ENCODE measurements around the gene ISL2. TPM values are rescaled to one million over a fixed set of nuclear protein-coding genes. Genes with fewer than 3 reads are reported as not detected.
"Not testable (repeated sequence)": the region's sequence is repeated elsewhere in the genome, so short reads cannot be mapped to it uniquely, and the experiment has no call there.

ISL2 gene
- total and polyA plus RNA-seq, 2 of the 13 experiments (the other 11 are each of a cell fraction or from before 2014, with no cell fraction given) = 4.3 to 5.1 TPM

DNA sequence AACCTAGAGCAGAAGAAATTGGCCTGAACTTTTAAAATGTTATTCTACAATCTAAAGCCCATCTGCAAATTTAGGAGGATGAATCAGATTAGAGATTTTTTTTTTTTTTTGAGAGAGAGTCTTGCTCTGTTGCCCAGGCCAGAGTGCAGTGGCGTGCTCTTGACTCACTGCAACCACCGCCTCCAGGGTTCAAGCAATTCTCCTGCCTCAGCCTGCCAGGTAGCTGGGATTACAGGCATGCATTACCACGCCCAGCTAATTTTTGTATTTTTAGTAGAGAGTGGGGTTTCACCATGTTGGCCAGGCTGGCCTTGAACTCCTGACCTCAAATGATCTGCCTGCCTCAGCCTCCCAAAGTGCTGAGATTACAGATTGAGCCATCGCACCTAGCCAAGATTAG lies 38.6 kb upstream of the ISL2 start:
- H3K27me3 ChIP-seq (ENCODE audit: control insufficient read depth in 1 of 2, insufficient read depth in 2 of 2, low read length in 2 of 2); intact Hi-C loops (cut with micrococcal nuclease; ENCODE audit: unreplicated experiment); FAIRE-seq; H3K4me2 ChIP-seq (ENCODE audit: low read depth, low read length); CTCF ChIA-PET (ENCODE audit: low intra/inter-chr PET ratio, low total read pairs); ATAC-seq; in situ Hi-C loops (cut with HindIII; ENCODE audit: extremely low pct_ligation_motif_present, low pct_unique_long_range_greater_than_20kb); H3K4me3 ChIP-seq (replicated peaks in 1 of 3; ENCODE audit: insufficient read depth in 1 of 3, low read depth in 2 of 3, low read length in 3 of 3); H3K9me3 ChIP-seq (ENCODE audit: low read length); DNase-seq (ENCODE audit: low spot score); H3K9ac ChIP-seq (ENCODE audit: insufficient read depth, low read depth, low read length); H3K27ac ChIP-seq (ENCODE audit: extremely low read length, insufficient read depth, low read length); H3K36me3 ChIP-seq (replicated peaks in 1 of 2; ENCODE audit: control insufficient read depth in 1 of 2, insufficient read depth in 2 of 2, low read length in 2 of 2); H2AFZ ChIP-seq (ENCODE audit: low read length); BruUV-seq (replicated peaks): not testable (repeated sequence)
- TF ChIP-seq ZNF121 (CRISPR knock-in tag; IDR thresholded peaks at IDR 0.05) = peak; percentile 49; the same call in 1 of the 2 replicates
- H4K20me1 ChIP-seq (ENCODE audit: insufficient read depth, low read length) = peaks cover 79% of the 10 kb centered on the region
- POLR2A ChIA-PET = interaction anchor here (1.3 kb wide), 1 partner anchor 14 kb away, joined by 3 read pairs; no protein-coding TSS in a partner anchor
- peaks cover 25% of the 10 kb centered on the region for H3K4me1 ChIP-seq (ENCODE audit: insufficient read depth, low read length)
- H3K79me2 ChIP-seq (ENCODE audit: insufficient read depth, low read length) = peaks cover 97% of the 10 kb centered on the region
- 100% methylated on average over 4 of the region's 4 CpGs for WGBS (ENCODE audit: low lambda C conversion rate)

GRCh38 chr15:76298986-76299385 lies 37.6 kb upstream of the ISL2 start:
- Histone ChIP-seq H4K20me1 (ENCODE audit: insufficient read depth, low read length) (peaks cover 78% of the 10 kb centered on the region), H3K9ac (ENCODE audit: insufficient read depth, low read depth, low read length) (no peak overlapping the region), H3K27me3 (ENCODE audit: control insufficient read depth in 1 of 2, insufficient read depth in 2 of 2, low read length in 2 of 2) (no peaks in the 10 kb centered on the region), H3K4me1 (ENCODE audit: insufficient read depth, low read length) (peaks cover 25% of the 10 kb centered on the region), H3K79me2 (ENCODE audit: insufficient read depth, low read length) (peaks cover 97% of the 10 kb centered on the region), H3K4me2 (ENCODE audit: low read depth, low read length) (no peak overlapping the region), H3K4me3 (replicated peaks in 1 of 3; ENCODE audit: insufficient read depth in 1 of 3, low read depth in 2 of 3, low read length in 3 of 3) (no peak overlapping the region), H3K9me3 (ENCODE audit: low read length) (no peaks in the 10 kb centered on the region), H3K27ac (ENCODE audit: extremely low read length, insufficient read depth, low read length) (no peak overlapping the region), H2AFZ (ENCODE audit: low read length) (no peak overlapping the region), H3K36me3 (replicated peaks in 1 of 2; ENCODE audit: control insufficient read depth in 1 of 2, insufficient read depth in 2 of 2, low read length in 2 of 2) (peaks cover 0 to 10% of the 10 kb centered on the region in 2 experiments; a peak in 3 of 5 replicates)
- POLR2A ChIA-PET = no interaction called here
- no TSS peak for BruUV-seq (replicated peaks)
- intact Hi-C loops (cut with micrococcal nuclease; ENCODE audit: unreplicated experiment) = no loop called here
- WGBS (ENCODE audit: low lambda C conversion rate) = 91% methylated on average over 3 of the region's 3 CpGs
- no peak for ATAC-seq
- no peak for FAIRE-seq
- CTCF ChIA-PET (ENCODE audit: low intra/inter-chr PET ratio, low total read pairs) = no interaction called here
- no peak for DNase-seq (ENCODE audit: low spot score)
- in situ Hi-C loops (cut with HindIII; ENCODE audit: extremely low pct_ligation_motif_present, low pct_unique_long_range_greater_than_20kb) = no loop called here
- TF ChIP-seq NBN (conservative IDR thresholded peaks at IDR 0.05) = no peak
- TF ChIP-seq, protein P1, sequence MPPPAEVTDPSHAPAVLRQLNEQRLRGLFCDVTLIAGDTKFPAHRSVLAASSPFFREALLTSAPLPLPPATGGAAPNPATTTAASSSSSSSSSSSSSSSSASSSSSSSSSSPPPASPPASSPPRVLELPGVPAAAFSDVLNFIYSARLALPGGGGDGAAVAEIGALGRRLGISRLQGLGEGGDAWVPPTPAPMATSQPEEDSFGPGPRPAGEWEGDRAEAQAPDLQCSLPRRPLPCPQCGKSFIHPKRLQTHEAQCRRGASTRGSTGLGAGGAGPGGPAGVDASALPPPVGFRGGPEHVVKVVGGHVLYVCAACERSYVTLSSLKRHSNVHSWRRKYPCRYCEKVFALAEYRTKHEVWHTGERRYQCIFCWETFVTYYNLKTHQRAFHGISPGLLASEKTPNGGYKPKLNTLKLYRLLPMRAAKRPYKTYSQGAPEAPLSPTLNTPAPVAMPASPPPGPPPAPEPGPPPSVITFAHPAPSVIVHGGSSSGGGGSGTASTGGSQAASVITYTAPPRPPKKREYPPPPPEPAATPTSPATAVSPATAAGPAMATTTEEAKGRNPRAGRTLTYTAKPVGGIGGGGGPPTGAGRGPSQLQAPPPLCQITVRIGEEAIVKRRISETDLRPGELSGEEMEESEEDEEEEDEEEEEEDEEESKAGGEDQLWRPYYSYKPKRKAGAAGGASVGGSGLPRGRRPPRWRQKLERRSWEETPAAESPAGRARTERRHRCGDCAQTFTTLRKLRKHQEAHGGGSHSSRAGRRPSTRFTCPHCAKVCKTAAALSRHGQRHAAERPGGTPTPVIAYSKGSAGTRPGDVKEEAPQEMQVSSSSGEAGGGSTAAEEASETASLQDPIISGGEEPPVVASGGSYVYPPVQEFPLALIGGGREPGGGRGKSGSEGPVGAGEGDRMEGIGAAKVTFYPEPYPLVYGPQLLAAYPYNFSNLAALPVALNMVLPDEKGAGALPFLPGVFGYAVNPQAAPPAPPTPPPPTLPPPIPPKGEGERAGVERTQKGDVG (CRISPR knock-in tag; IDR thresholded peaks at IDR 0.05; ENCODE audit: borderline replicate concordance) = no peak
- TF ChIP-seq USF2 (IDR thresholded peaks at IDR 0.05; ENCODE audit: low read depth, low read length) = no peak
- TF ChIP-seq USF2 (CRISPR knock-in tag; IDR thresholded peaks at IDR 0.05; ENCODE audit: borderline replicate concordance) = no peak
- no peak for TF ChIP-seq ZNF430 (CRISPR knock-in tag; IDR thresholded peaks at IDR 0.05)
- no peak for TF ChIP-seq CBX2 (IDR thresholded peaks at IDR 0.05; ENCODE audit: low read depth, low read length)
- TF ChIP-seq CBX2 (CRISPR knock-in tag; IDR thresholded peaks at IDR 0.05; ENCODE audit: low read depth) = no peak
- TF ChIP-seq TEAD3 (CRISPR knock-in tag; optimal IDR thresholded peaks at IDR 0.05; ENCODE audit: borderline replicate concordance) = no peak
- no peak for TF ChIP-seq ELK4 (CRISPR knock-in tag; IDR thresholded peaks at IDR 0.05; ENCODE audit: borderline replicate concordance)
- no peak for TF ChIP-seq ZNF761 (CRISPR knock-in tag; conservative IDR thresholded peaks at IDR 0.05)
- TF ChIP-seq KAT8 (CRISPR knock-in tag; IDR thresholded peaks at IDR 0.05) = no peak
